ENCODE results near the gene GALNT2.

Gene GALNT2

DNA sequence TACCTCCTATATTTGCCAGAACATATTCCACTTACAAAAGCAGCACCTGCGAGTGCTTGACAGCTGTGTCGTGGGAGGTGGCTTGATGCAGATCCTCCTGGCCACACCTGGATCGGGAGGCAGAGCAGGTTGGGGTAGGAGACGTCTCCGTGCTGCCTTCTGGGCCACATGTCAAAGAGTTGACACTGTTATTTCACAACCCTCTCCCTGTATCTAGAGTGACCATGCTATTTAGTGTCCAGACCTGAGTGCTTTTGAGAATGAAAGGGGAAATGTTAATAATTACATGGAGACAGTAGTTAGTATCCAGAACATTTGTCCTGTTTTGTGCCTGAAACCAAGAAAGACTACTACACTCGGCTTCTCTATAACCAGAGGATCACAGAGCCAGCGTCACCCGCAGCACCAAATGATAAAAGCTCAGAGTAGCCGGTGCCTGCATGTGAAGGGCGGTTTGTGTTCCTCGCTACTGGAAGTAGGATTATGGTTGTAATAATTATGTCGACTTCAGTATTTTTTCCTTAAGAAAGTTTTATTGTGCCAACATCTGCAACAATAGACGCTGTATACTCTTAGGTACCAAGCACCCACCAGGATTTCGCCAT is 77.1 kb downstream of the GALNT2 start:
- no peak overlapping the region for H3K4me3 ChIP-seq (replicated peaks; ENCODE audit: low read depth, low read length)
- TF ChIP-seq, protein P1, sequence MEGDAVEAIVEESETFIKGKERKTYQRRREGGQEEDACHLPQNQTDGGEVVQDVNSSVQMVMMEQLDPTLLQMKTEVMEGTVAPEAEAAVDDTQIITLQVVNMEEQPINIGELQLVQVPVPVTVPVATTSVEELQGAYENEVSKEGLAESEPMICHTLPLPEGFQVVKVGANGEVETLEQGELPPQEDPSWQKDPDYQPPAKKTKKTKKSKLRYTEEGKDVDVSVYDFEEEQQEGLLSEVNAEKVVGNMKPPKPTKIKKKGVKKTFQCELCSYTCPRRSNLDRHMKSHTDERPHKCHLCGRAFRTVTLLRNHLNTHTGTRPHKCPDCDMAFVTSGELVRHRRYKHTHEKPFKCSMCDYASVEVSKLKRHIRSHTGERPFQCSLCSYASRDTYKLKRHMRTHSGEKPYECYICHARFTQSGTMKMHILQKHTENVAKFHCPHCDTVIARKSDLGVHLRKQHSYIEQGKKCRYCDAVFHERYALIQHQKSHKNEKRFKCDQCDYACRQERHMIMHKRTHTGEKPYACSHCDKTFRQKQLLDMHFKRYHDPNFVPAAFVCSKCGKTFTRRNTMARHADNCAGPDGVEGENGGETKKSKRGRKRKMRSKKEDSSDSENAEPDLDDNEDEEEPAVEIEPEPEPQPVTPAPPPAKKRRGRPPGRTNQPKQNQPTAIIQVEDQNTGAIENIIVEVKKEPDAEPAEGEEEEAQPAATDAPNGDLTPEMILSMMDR (IDR thresholded peaks at IDR 0.05; ENCODE audit: insufficient read depth, low read length, poor library complexity, severe bottlenecking) = no peak
- H3K36me3 ChIP-seq (ENCODE audit: control insufficient read depth, insufficient read depth, low read length) = no peaks in the 10 kb centered on the region
- H3K27me3 ChIP-seq (replicated peaks; ENCODE audit: control insufficient read depth, insufficient read depth, low read length) = no peaks in the 10 kb centered on the region
- no peak for DNase-seq (ENCODE audit: extremely low read depth, insufficient read length)

DNA sequence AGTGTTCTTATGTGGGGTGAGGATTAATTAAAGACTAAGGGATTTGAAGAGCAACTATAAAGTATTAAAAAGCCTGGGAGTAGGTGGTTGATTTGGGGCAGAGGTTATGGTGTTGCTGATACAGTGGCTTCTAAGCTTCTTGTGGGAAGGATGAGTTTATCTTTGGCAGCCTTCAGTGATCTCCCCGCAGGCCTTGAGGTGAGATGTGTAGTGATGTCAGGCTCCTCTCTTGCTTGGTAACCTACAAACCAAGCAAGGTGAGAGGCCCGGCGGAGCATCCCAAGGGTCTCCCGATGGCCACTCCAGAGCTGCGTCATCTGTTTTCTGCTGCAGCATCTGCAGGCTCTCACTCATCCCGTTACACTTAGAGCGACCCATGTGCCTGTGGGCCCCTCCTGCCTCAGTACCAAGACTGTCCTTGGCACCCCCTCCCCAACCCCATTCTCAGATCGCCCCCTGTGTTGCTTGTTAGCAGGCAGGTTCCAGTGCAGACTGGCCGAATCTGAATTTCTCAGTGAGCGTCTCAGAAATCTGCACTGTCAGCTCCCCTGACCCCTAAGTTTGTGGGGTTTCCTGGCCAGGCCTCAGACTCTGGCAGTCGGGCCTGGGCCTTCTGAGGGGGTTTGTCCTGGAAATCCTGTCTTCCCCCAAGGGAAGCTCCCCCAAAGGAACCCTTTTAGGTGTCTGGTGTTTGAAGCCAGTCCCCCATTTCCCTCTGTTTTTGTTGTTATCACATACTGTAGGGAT is 77.9 kb downstream of the GALNT2 start:
- Histone ChIP-seq H3K36me3 (ENCODE audit: control insufficient read depth, insufficient read depth, low read length) (no peaks in the 10 kb centered on the region), H3K4me3 (replicated peaks; ENCODE audit: low read depth, low read length) (no peak overlapping the region), H3K27me3 (replicated peaks; ENCODE audit: control insufficient read depth, insufficient read depth, low read length) (no peaks in the 10 kb centered on the region)
- TF ChIP-seq, protein P1 (IDR thresholded peaks at IDR 0.05; ENCODE audit: insufficient read depth, low read length, poor library complexity, severe bottlenecking) = no peak
- no peak for DNase-seq (ENCODE audit: extremely low read depth, insufficient read length)

DNA sequence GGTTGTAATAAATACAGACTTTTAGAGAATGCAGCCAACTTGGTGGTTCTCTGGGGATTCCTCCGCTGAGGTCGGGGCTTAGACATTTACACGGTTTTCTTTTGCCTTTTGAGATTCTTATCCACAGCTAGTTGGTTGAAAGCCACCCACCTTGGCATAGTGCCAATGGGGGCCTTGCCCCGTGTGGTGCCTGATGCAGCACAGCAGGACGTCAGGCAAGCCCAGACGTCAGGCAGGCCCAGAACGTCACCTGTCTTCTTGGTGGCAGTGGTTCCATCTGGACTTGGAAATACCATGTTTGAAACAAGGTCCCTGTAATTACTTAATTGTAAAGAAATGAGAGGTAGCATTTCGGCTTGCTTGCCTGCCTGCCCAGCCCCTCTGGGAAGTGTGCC is 78.5 kb downstream of the GALNT2 start:
- H3K4me3 ChIP-seq (replicated peaks; ENCODE audit: low read depth, low read length) = no peak overlapping the region
- H3K27me3 ChIP-seq (replicated peaks; ENCODE audit: control insufficient read depth, insufficient read depth, low read length) = no peaks in the 10 kb centered on the region
- TF ChIP-seq, protein P1 (IDR thresholded peaks at IDR 0.05; ENCODE audit: insufficient read depth, low read length, poor library complexity, severe bottlenecking) = no peak
- DNase-seq (ENCODE audit: extremely low read depth, insufficient read length) = no peak
- no peaks in the 10 kb centered on the region for H3K36me3 ChIP-seq (ENCODE audit: control insufficient read depth, insufficient read depth, low read length)

DNA sequence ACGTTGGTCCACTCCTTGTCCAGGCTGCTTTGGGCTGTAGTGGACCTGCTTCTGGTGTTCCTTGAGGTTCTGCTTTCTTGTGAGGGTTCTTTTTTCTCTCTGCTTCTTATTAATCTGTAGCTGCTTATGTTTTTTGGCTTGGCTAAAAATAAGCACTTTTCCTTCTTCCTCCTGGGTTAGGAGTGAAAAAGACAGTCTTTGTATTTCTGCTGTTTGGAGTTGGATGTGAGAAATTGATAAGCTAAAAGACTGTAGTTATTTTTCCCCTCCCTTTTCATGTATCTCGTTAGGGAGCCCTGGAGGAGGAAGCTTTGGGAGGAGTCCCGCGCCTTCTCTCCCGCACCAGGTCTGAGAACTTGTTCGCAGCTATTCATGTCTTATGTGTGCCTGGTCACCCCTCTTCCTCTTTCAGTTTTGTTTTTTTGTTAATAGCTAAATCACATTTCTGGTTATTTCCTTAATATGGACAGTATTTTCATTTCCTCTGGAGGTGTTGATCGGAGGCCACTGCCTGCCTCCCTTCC is 79.0 kb downstream of the GALNT2 start:
- H3K4me3 ChIP-seq (replicated peaks; ENCODE audit: low read depth, low read length) = no peak overlapping the region
- H3K27me3 ChIP-seq (replicated peaks; ENCODE audit: control insufficient read depth, insufficient read depth, low read length) = no peaks in the 10 kb centered on the region
- no peaks in the 10 kb centered on the region; the same call in 1 of the 2 replicates for H3K36me3 ChIP-seq (ENCODE audit: control insufficient read depth, insufficient read depth, low read length)
- DNase-seq (ENCODE audit: extremely low read depth, insufficient read length) = no peak
- TF ChIP-seq, protein P1 (IDR thresholded peaks at IDR 0.05; ENCODE audit: insufficient read depth, low read length, poor library complexity, severe bottlenecking) = no peak

- Histone ChIP-seq H3K4me3 (replicated peaks; ENCODE audit: low read depth, low read length) (no peak overlapping the region), H3K36me3 (ENCODE audit: control insufficient read depth, insufficient read depth, low read length) (no peaks in the 10 kb centered on the region; the same call in 1 of the 2 replicates), H3K27me3 (replicated peaks; ENCODE audit: control insufficient read depth, insufficient read depth, low read length) (no peaks in the 10 kb centered on the region)
- no peak for DNase-seq (ENCODE audit: extremely low read depth, insufficient read length)
- TF ChIP-seq, protein P1 (IDR thresholded peaks at IDR 0.05; ENCODE audit: insufficient read depth, low read length, poor library complexity, severe bottlenecking) = no peak
Observed at GRCh38 chr1:230146709-230147108, 79.7 kb downstream of the GALNT2 start.
